IMR-90 (cell line): ENCODE data around the gene NAIF1. TPM values are rescaled to one million over a fixed set of nuclear protein-coding genes. Genes with fewer than 3 reads are reported as not detected.

ENCODE experiments used
- ATAC-seq: fragments of 200-7000 bp; cut with Tn5 transposase; 2 replicates; pipeline ENCODE4 v1.9.1; 2020; ENCODE audit warnings: low read depth, mild to moderate bottlenecking, moderate library complexity
- BruUV-seq: library from RNA; stranded (reverse); fragments of 400-500 nt; replicated peaks from 2 replicates; lab custom pipeline; 2021; lab: Mats Ljungman, UMichigan
- CTCF ChIA-PET: fragments of 300-600 bp; formaldehyde crosslinking; extraction: SDS; loops from one replicate; lab custom pipeline; 2021; ENCODE audit warnings: antibody characterized with exemption; lab: Yijun Ruan, JAX
- POLR2A ChIA-PET: fragments of 300-600 bp; sonication (Branson Sonifier 250); formaldehyde crosslinking; loops from one replicate; lab custom pipeline; 2022; ENCODE audit warnings: antibody characterized with exemption; ENCODE audit not compliant: unreplicated experiment; lab: Charles Lee
- DNase-seq: peaks from one replicate; pipeline ENCODE4 v3.0.0; 2013
- H2AFZ ChIP-seq: replicated peaks from 2 replicates; pipeline ENCODE3; 2013; ENCODE audit warnings: low read length, mild to moderate bottlenecking; ENCODE audit not compliant: poor library complexity
- H2AK5ac ChIP-seq: 2 replicates; pipeline ENCODE4 v1.6.1; 2013; ENCODE audit warnings: low read depth, low read length, inconsistent platforms
- H2AK9ac ChIP-seq: replicated peaks from 2 replicates; pipeline ENCODE3; 2013; ENCODE audit warnings: mild to moderate bottlenecking, low read depth, low read length, moderate library complexity; ENCODE audit not compliant: poor library complexity
- H2BK120ac ChIP-seq: 2 replicates; pipeline ENCODE4 v1.6.1; 2013; ENCODE audit warnings: low read depth, low read length, inconsistent platforms
- H2BK15ac ChIP-seq: 3 replicates; pipeline ENCODE4 v1.6.1; 2013; ENCODE audit warnings: low read depth, low read length, inconsistent platforms
- H2BK20ac ChIP-seq: 2 replicates; pipeline ENCODE4 v1.6.1; 2013; ENCODE audit warnings: low read depth, mild to moderate bottlenecking, inconsistent platforms, low read length, moderate library complexity
- H2BK5ac ChIP-seq: 2 replicates; pipeline ENCODE4 v1.6.1; 2013; ENCODE audit warnings: mild to moderate bottlenecking, low read depth, low read length, inconsistent platforms; ENCODE audit not compliant: poor library complexity, severe bottlenecking
- H3K14ac ChIP-seq: replicated peaks from 2 replicates; pipeline ENCODE4 v1.6.1; 2013; ENCODE audit warnings: low read depth, low read length, inconsistent platforms
- H3K18ac ChIP-seq: 2 replicates; pipeline ENCODE4 v1.6.1; 2013; ENCODE audit warnings: low read depth, low read length, control low read depth
- H3K23ac ChIP-seq: 2 replicates; pipeline ENCODE4 v1.6.1; 2013; ENCODE audit warnings: low read depth, low read length, inconsistent platforms
- H3K27ac ChIP-seq: 2 replicates; pipeline ENCODE4 v1.5.1; 2013; ENCODE audit warnings: mild to moderate bottlenecking, control low read depth, low read length; ENCODE audit not compliant: insufficient read depth
- H3K27me3 ChIP-seq: 2 replicates; pipeline ENCODE4 v1.6.1; 2013; ENCODE audit warnings: low read length; ENCODE audit not compliant: control insufficient read depth, insufficient read depth
- H3K36me3 ChIP-seq: 2 replicates; pipeline ENCODE4 v1.6.1; 2013; ENCODE audit warnings: low read length, mixed read lengths; ENCODE audit not compliant: control insufficient read depth, insufficient read depth
- H3K4ac ChIP-seq: 2 replicates; pipeline ENCODE4 v1.6.1; 2013; ENCODE audit warnings: low read depth, low read length, inconsistent platforms
- H3K4me1 ChIP-seq: 2 replicates; pipeline ENCODE4 v1.6.1; 2013; ENCODE audit warnings: low read length, mixed read lengths; ENCODE audit not compliant: control insufficient read depth, insufficient read depth
- H3K4me2 ChIP-seq: 2 replicates; pipeline ENCODE4 v1.6.1; 2013; ENCODE audit warnings: low read depth, mild to moderate bottlenecking, control low read depth, low read length, moderate library complexity
- H3K4me3 ChIP-seq: 2 replicates; pipeline ENCODE4 v1.5.1; 2013; ENCODE audit warnings: low read depth, mild to moderate bottlenecking, control low read depth, low read length, moderate library complexity; ENCODE audit not compliant: insufficient read depth
- H3K56ac ChIP-seq: 2 replicates; pipeline ENCODE4 v1.6.1; 2013; ENCODE audit warnings: low read length, inconsistent platforms; ENCODE audit not compliant: insufficient read depth; ENCODE audit errors: extremely low read depth
- H3K79me1 ChIP-seq, 2 experiments: 2 replicates each; pipeline ENCODE4 v1.6.1; 2013; ENCODE audit warnings: low read length in 2 of 2, inconsistent platforms in 1 of 2, low read depth in 1 of 2
- H3K9ac ChIP-seq: 2 replicates; pipeline ENCODE4 v1.6.1; 2013; ENCODE audit warnings: low read depth, low read length, control low read depth
- H3K9me1 ChIP-seq: 2 replicates; pipeline ENCODE4 v1.6.1; 2013; ENCODE audit warnings: low read length, inconsistent platforms; ENCODE audit not compliant: insufficient read depth
- H3K9me3 ChIP-seq: 2 replicates; pipeline ENCODE4 v1.6.1; 2013; ENCODE audit warnings: low read length; ENCODE audit not compliant: control insufficient read depth, insufficient read depth
- H4K20me1 ChIP-seq: 2 replicates; pipeline ENCODE4 v1.6.1; 2013; ENCODE audit warnings: low read length, inconsistent platforms; ENCODE audit not compliant: insufficient read depth
- H4K5ac ChIP-seq: 2 replicates; pipeline ENCODE4 v1.6.1; 2013; ENCODE audit warnings: mild to moderate bottlenecking, low read depth, low read length, control low read depth
- H4K8ac ChIP-seq, 2 experiments: 2 replicates each; pipeline ENCODE4 v1.6.1; 2013; ENCODE audit warnings: low read depth in 2 of 2, low read length in 2 of 2, control low read depth in 1 of 2, inconsistent platforms in 1 of 2
- H4K91ac ChIP-seq: 2 replicates; pipeline ENCODE4 v1.6.1; 2013; ENCODE audit warnings: low read depth, low read length, inconsistent platforms; ENCODE audit not compliant: insufficient read depth
- WGBS, 2 experiments: methylation state at CpG; one replicate each; pipeline versions ENCODE4 v1.1.5 to v1.1.7; 2013; ENCODE audit warnings: missing lambda C conversion rate in 2 of 2; ENCODE audit not compliant: insufficient read length in 1 of 2; ENCODE audit errors: extremely low coverage in 2 of 2; 5-methylcytosine and 5-hydroxymethylcytosine counted together
- dilution Hi-C: fragments of 300-500 bp; cut with HindIII; formaldehyde crosslinking; loops from one replicate; pipeline ENCODE4 v1.14.3; 2018; ENCODE audit warnings: low sequenced_read_pairs; ENCODE audit not compliant: unreplicated experiment
- in situ Hi-C: fragments of 300-500 bp; cut with MboI; formaldehyde crosslinking; loops from 3 replicates; pipeline ENCODE4 v1.14.3; 2019; ENCODE audit warnings: low sequenced_read_pairs, inconsistent platforms, mixed read lengths
- intact Hi-C: fragments of 100-400 bp; cut with micrococcal nuclease; formaldehyde crosslinking; loops from 2 replicates; pipeline ENCODE4 v1.10.0; 2022
- polyA plus RNA-seq, 3 experiments: library from polyadenylated mRNA; depleted of rRNA; stranded (reverse); fragments of >200 nt; gene quantifications; 2 replicates each; pipeline ENCODE4 v1.2.3, GENCODE V29; 2012; ENCODE audit warnings: low replicate concordance in 1 of 3
- total RNA-seq: library from RNA; depleted of rRNA; stranded (reverse); fragments of >200 nt; gene quantifications from 2 replicates; pipeline ENCODE4 v1.2.3, GENCODE V29; 2012
- TF ChIP-seq, protein P1 (sequence below): fragments of 150-350 bp; IDR thresholded peaks from 2 replicates; pipeline ENCODE4 v1.6.1; 2017; ENCODE audit warnings: mild to moderate bottlenecking, antibody characterized with exemption, low read length, low read depth
- TF ChIP-seq, protein P2 (sequence below): conservative IDR thresholded peaks from 2 replicates; pipeline ENCODE4 v1.5.1; 2012; ENCODE audit warnings: mild to moderate bottlenecking, low read depth, low read length, improper control_type of control experiment

The NAIF1 gene
- total and polyA plus RNA-seq, 2 of the 4 experiments (the other 2 are of a cell fraction): 9.7 to 10.1 TPM

DNA sequence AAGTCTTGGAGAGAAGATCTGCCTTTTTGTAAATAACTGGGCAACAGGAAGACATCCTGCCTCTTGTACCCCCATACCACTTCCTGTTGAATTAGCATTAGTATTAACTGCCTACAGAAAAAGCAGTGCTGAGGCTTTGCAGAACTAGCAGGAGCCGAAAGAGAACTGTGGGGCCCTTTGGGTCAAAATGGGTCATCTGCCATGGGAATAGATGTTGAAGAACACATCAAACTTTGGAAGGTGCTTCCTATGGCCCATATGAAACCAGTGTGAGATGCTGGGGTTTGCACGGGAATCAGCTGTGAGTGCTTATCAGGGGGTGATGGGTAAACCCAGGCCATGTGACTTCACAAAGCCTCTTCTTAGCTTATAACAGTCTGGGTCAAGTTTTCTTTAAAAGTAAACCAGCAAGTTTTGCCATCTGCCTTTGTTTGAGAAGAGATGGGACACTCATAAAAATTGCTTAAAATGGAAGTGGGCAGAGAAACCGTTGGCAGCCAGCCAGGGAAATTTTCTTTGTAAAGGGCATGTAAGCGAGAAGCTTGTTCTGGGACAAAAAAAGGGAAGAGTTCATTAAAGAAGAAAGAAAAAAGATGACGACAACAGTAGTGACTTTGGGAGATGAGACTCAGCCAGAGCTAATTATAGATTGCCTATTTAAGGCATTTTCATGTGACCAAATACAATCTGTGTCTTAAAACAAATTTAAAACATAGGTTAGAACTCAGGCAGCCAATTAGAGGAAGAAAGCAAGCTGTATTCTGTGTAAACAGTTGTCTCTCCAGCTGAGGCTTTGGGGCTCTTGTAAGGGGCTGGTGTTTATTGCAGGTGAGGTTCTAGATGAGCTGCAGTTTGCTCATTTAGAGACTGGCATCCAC, 5.3 kb upstream of the NAIF1 start:
- no peak overlapping the region for H3K4me3 ChIP-seq

More for the DNA sequence above, 5.3 kb upstream of the NAIF1 start:
- Histone ChIP-seq H4K91ac (peak overlapping the region; percentile 53), H3K9me1 (no peaks in the 10 kb centered on the region), H3K56ac (peak overlapping the region; percentile 45), H3K23ac (peak overlapping the region; percentile 16; the same call in 1 of the 2 replicates), H2BK15ac (peak overlapping the region; percentile 64; the same call in 2 of the 3 replicates), H3K18ac (peak overlapping the region; percentile 78), H3K79me1 (peaks cover 12 to 52% of the 10 kb centered on the region in 2 experiments; a peak in 3 of 4 replicates), H2BK5ac (peak overlapping the region; percentile 89), H2BK20ac (peak overlapping the region; percentile 50), H2AK9ac (peak overlapping the region; percentile 49), H3K14ac (peak overlapping the region; percentile 57), H3K4me2 (peak overlapping the region; percentile 78), H3K4ac (peak overlapping the region; percentile 76), H3K9ac (peak overlapping the region; percentile 29), H3K9me3 (no peaks in the 10 kb centered on the region), H3K36me3 (no peaks in the 10 kb centered on the region), H2AFZ (peak overlapping the region; percentile 27), H3K27ac (peak overlapping the region; percentile 77), H2BK120ac (peak overlapping the region; percentile 58), H3K27me3 (no peaks in the 10 kb centered on the region), H4K8ac (peak overlapping the region; percentile 43 to 49; a peak in 3 of 4 replicates), H3K4me1 (peaks cover 15% of the 10 kb centered on the region), H4K20me1 (no peaks in the 10 kb centered on the region; the same call in 1 of the 2 replicates), H2AK5ac (peak overlapping the region; percentile 46; the same call in 1 of the 2 replicates), H4K5ac (peak overlapping the region; percentile 68)
- 5% methylated on average over 3 of the region's 5 CpGs; no CpG with 5 or more reads in 1 of the 2 experiments for WGBS, 2 experiments
- dilution Hi-C loops (no loop called here), intact Hi-C loops (no loop called here), in situ Hi-C loops (no loop called here)
- CTCF ChIA-PET: no interaction called here
- BruUV-seq: no TSS peak
- no peak for ATAC-seq
- TF ChIP-seq, protein P1, sequence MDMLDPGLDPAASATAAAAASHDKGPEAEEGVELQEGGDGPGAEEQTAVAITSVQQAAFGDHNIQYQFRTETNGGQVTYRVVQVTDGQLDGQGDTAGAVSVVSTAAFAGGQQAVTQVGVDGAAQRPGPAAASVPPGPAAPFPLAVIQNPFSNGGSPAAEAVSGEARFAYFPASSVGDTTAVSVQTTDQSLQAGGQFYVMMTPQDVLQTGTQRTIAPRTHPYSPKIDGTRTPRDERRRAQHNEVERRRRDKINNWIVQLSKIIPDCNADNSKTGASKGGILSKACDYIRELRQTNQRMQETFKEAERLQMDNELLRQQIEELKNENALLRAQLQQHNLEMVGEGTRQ: peak; percentile 59
- TF ChIP-seq, protein P2, sequence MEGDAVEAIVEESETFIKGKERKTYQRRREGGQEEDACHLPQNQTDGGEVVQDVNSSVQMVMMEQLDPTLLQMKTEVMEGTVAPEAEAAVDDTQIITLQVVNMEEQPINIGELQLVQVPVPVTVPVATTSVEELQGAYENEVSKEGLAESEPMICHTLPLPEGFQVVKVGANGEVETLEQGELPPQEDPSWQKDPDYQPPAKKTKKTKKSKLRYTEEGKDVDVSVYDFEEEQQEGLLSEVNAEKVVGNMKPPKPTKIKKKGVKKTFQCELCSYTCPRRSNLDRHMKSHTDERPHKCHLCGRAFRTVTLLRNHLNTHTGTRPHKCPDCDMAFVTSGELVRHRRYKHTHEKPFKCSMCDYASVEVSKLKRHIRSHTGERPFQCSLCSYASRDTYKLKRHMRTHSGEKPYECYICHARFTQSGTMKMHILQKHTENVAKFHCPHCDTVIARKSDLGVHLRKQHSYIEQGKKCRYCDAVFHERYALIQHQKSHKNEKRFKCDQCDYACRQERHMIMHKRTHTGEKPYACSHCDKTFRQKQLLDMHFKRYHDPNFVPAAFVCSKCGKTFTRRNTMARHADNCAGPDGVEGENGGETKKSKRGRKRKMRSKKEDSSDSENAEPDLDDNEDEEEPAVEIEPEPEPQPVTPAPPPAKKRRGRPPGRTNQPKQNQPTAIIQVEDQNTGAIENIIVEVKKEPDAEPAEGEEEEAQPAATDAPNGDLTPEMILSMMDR: no peak
- POLR2A ChIA-PET: interaction anchor here (0.6 to 0.9 kb wide), 2 partner anchors 8 to 13 kb away, joined by 9 to 14 read pairs; no protein-coding TSS in a partner anchor
- peak; percentile 73 for DNase-seq
